Measurements from ENCODE around the gene MUC6.
A peak's percentile ranks its signal among the peaks of the same experiment; 100 is the strongest.

DNA sequence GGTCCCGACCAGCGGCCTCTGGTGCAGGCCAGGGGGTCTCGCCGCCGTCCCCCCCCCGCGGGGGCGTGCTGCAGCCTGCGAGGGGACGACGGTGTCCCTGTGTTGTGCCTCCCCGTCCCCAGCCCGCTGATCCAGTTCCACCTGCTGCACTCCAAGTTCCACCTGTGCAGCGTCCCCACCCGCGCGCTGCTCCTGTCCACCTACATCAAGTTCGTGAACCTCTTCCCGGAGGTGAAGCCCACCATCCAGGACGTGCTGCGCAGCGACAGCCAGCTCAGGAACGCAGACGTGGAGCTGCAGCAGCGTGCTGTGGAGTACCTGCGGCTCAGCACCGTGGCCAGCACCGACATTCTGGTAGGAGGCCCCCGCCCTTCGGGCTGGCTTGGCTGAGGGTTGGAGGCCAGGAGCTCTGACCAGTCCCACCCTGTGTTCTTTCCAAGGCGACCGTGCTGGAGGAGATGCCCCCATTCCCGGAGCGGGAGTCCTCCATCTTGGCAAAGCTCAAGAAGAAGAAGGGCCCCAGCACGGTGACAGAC, 42.8 kb downstream of the MUC6 start:
- TF ChIP-seq, protein P1, sequence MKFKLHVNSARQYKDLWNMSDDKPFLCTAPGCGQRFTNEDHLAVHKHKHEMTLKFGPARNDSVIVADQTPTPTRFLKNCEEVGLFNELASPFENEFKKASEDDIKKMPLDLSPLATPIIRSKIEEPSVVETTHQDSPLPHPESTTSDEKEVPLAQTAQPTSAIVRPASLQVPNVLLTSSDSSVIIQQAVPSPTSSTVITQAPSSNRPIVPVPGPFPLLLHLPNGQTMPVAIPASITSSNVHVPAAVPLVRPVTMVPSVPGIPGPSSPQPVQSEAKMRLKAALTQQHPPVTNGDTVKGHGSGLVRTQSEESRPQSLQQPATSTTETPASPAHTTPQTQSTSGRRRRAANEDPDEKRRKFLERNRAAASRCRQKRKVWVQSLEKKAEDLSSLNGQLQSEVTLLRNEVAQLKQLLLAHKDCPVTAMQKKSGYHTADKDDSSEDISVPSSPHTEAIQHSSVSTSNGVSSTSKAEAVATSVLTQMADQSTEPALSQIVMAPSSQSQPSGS (tag by site-specific recombination; IDR thresholded peaks at IDR 0.05; ENCODE audit: low read depth), result no peak
- TF ChIP-seq, protein P2, sequence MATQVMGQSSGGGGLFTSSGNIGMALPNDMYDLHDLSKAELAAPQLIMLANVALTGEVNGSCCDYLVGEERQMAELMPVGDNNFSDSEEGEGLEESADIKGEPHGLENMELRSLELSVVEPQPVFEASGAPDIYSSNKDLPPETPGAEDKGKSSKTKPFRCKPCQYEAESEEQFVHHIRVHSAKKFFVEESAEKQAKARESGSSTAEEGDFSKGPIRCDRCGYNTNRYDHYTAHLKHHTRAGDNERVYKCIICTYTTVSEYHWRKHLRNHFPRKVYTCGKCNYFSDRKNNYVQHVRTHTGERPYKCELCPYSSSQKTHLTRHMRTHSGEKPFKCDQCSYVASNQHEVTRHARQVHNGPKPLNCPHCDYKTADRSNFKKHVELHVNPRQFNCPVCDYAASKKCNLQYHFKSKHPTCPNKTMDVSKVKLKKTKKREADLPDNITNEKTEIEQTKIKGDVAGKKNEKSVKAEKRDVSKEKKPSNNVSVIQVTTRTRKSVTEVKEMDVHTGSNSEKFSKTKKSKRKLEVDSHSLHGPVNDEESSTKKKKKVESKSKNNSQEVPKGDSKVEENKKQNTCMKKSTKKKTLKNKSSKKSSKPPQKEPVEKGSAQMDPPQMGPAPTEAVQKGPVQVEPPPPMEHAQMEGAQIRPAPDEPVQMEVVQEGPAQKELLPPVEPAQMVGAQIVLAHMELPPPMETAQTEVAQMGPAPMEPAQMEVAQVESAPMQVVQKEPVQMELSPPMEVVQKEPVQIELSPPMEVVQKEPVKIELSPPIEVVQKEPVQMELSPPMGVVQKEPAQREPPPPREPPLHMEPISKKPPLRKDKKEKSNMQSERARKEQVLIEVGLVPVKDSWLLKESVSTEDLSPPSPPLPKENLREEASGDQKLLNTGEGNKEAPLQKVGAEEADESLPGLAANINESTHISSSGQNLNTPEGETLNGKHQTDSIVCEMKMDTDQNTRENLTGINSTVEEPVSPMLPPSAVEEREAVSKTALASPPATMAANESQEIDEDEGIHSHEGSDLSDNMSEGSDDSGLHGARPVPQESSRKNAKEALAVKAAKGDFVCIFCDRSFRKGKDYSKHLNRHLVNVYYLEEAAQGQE (tag by site-specific recombination; IDR thresholded peaks at IDR 0.05), result peak; percentile 68
- TF ChIP-seq, protein P3, sequence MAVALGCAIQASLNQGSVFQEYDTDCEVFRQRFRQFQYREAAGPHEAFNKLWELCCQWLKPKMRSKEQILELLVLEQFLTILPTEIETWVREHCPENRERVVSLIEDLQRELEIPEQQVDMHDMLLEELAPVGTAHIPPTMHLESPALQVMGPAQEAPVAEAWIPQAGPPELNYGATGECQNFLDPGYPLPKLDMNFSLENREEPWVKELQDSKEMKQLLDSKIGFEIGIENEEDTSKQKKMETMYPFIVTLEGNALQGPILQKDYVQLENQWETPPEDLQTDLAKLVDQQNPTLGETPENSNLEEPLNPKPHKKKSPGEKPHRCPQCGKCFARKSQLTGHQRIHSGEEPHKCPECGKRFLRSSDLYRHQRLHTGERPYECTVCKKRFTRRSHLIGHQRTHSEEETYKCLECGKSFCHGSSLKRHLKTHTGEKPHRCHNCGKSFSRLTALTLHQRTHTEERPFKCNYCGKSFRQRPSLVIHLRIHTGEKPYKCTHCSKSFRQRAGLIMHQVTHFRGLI (tag by site-specific recombination; IDR thresholded peaks at IDR 0.05), result no peak
- TF ChIP-seq, protein P4, sequence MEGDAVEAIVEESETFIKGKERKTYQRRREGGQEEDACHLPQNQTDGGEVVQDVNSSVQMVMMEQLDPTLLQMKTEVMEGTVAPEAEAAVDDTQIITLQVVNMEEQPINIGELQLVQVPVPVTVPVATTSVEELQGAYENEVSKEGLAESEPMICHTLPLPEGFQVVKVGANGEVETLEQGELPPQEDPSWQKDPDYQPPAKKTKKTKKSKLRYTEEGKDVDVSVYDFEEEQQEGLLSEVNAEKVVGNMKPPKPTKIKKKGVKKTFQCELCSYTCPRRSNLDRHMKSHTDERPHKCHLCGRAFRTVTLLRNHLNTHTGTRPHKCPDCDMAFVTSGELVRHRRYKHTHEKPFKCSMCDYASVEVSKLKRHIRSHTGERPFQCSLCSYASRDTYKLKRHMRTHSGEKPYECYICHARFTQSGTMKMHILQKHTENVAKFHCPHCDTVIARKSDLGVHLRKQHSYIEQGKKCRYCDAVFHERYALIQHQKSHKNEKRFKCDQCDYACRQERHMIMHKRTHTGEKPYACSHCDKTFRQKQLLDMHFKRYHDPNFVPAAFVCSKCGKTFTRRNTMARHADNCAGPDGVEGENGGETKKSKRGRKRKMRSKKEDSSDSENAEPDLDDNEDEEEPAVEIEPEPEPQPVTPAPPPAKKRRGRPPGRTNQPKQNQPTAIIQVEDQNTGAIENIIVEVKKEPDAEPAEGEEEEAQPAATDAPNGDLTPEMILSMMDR (tag by site-specific recombination; IDR thresholded peaks at IDR 0.05), result no peak
- no peak for TF ChIP-seq ZNF792 (tag by site-specific recombination; IDR thresholded peaks at IDR 0.05)
- TF ChIP-seq ZFP3 (tag by site-specific recombination; IDR thresholded peaks at IDR 0.05; ENCODE audit: low read depth), result no peak
- TF ChIP-seq ZNF777 (tag by site-specific recombination; IDR thresholded peaks at IDR 0.05; ENCODE audit: borderline replicate concordance), result no peak
